NT2/D1 (cell line): Measurements from ENCODE around the gene DPH6.

Experiments used
- SUZ12 ChIP-seq: IDR thresholded peaks from 2 replicates; pipeline ENCODE4 v1.6.1; 2011; ENCODE audit not compliant: insufficient read length, insufficient read depth; ENCODE audit errors: extremely low read depth
- YY1 ChIP-seq: IDR thresholded peaks from 2 replicates; pipeline ENCODE4 v1.6.1; 2011; ENCODE audit not compliant: insufficient read length, insufficient read depth
- ZNF274 ChIP-seq: IDR thresholded peaks from 2 replicates; pipeline ENCODE4 v1.6.1; 2011; ENCODE audit warnings: mild to moderate bottlenecking, low read depth, low read length

GRCh38 chr15:35477312-35478262, 68.4 kb downstream of the DPH6 start:
- TF ChIP-seq SUZ12, result no peak
- no peak for TF ChIP-seq YY1
- TF ChIP-seq ZNF274, result no peak
